Measurements from ENCODE around the gene CCDC187.
A peak's percentile ranks its signal among the peaks of the same experiment; 100 is the strongest.
"Not testable (repeated sequence)": the region's sequence is repeated elsewhere in the genome, so short reads cannot be mapped to it uniquely, and the experiment has no call there.

Gene CCDC187

DNA sequence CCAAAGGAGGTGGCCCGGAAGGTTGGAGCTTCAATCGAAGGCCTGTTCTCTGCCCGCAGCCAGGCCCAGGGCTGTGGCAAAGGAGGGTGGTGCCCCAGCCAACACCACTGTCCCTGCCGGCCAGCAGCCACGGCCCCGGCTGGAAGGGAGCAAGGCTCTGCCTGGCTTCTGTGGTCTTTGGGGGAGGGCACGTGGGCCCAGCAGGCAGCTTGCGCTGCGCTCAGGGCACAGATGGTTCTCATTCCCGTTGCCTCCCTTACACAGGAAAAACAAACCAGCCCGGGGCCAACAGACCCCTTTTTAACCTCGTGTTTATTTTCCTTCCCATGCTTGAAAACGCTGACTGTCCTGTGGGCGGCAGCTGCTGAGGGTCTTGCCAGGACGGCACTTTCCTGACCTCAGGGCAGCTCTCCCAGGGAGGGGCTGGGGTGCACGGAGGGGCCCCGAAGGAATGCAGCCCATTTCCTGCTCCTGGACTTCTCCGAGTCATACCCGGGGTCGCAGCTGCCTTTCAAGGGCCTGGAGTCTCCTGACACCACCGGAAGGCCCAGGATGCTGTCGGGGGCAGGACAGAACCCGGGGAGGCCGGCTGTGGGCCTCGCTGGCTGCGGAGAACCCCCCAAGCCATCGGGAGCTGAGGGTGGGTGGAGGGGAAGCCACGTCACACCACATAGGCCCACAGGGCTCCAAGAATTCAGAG is 22.3 kb upstream of the CCDC187 start:
- Mint-ChIP-seq H3K4me3 (no peak overlapping the region), H3K9me3 (no peaks in the 10 kb centered on the region), H3K4me1 (ENCODE audit: low read depth) (peaks cover 8% of the 10 kb centered on the region), H3K27ac (no peak overlapping the region), H3K36me3 (ENCODE audit: low read depth) (no peaks in the 10 kb centered on the region), H3K27me3 (no peaks in the 10 kb centered on the region)
- DNase-seq, result no peak

- no peaks in the 10 kb centered on the region for H3K36me3 Mint-ChIP-seq (ENCODE audit: low read depth)
- peaks cover 8% of the 10 kb centered on the region for H3K4me1 Mint-ChIP-seq (ENCODE audit: low read depth)
- no peak for DNase-seq
- H3K9me3 Mint-ChIP-seq, result no peaks in the 10 kb centered on the region
- H3K27ac Mint-ChIP-seq, result no peak overlapping the region
- H3K4me3 Mint-ChIP-seq, result no peak overlapping the region
- H3K27me3 Mint-ChIP-seq, result no peaks in the 10 kb centered on the region
Observed at GRCh38 chr9:136325358-136325757, 21.5 kb upstream of the CCDC187 start.

DNA sequence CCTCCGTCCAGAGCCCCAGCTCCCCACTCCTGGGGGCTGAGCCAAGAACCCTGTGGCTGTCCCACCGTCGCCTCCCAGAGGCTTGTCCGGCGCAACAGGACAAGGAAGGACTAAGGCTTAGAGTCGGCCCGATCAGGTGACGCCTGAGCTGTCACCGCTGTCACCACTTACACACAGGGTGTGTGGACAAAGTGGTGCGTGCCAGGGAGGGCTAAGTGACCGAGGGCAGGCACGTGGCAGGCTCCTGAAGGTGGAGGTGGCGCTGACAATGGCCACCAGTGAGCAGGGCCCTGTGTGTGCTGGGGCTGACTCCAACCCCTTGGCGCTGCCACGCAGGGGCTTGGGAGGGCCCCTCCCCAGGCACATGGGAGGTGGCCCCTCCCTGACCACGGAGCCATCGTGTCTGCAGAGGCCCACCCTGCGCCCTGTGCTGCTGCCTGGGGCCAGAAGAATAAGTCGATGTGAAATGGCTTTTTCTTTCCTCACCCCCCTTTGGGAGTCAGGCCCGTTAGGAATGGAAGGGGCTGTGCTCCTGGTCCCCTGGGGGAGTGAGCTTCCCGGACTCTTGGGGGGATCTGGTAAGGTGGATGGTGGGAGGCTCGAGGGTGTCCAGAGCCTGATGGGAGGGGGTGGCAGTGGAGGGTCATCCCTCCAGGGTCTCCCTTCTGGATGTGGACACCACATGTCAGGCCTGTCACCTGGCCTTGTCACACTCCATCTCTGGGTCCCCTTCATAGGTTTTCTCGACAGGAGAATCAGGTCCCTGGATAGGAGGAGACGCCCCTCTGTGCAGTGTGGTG is 20.8 kb upstream of the CCDC187 start:
- no peak for DNase-seq
- H3K4me1 Mint-ChIP-seq (ENCODE audit: low read depth), result peaks cover 8% of the 10 kb centered on the region
- no peak overlapping the region for H3K4me3 Mint-ChIP-seq
- H3K27ac Mint-ChIP-seq, result no peak overlapping the region
- no peaks in the 10 kb centered on the region for H3K36me3 Mint-ChIP-seq (ENCODE audit: low read depth)
- no peaks in the 10 kb centered on the region for H3K27me3 Mint-ChIP-seq
- H3K9me3 Mint-ChIP-seq, result no peaks in the 10 kb centered on the region

- no peak overlapping the region for H3K4me3 Mint-ChIP-seq
- no peaks in the 10 kb centered on the region for H3K36me3 Mint-ChIP-seq (ENCODE audit: low read depth)
- DNase-seq, result no peak
- H3K4me1 Mint-ChIP-seq (ENCODE audit: low read depth), result peaks cover 2% of the 10 kb centered on the region
- H3K9me3 Mint-ChIP-seq, result no peaks in the 10 kb centered on the region
- no peaks in the 10 kb centered on the region for H3K27me3 Mint-ChIP-seq
- no peak overlapping the region for H3K27ac Mint-ChIP-seq
Observed at GRCh38 chr9:136323371-136323789, 19.5 kb upstream of the CCDC187 start.

DNA sequence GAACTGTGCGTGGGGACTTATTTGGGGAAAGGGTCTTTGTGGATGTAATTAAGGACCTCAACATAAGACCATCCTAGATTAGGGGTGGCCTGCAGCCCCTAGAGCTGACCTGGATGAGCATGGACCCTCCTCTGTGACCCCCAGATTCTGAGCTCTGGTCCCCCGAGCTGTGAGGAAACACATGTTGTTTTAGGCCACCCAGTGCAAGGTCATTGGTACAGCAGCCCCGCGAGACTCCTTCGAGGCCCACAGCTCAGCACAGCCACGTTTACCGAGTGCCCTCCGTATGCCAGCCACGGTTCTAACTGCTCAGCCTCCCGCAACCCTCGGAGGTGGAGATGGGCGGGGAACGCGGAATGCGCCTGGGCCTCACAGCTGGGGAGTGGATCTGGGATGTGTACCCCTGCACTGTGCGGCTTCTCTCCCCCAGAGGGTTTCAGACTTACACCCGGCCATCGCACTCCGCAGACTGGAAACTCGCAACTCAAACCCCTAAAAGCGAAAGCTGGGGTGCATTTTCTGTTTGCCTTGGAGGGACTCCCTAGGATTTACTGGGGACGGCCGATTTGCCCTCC is 18.9 kb upstream of the CCDC187 start:
- no peaks in the 10 kb centered on the region for H3K9me3 Mint-ChIP-seq
- H3K4me3 Mint-ChIP-seq, result no peak overlapping the region
- peaks cover 2% of the 10 kb centered on the region for H3K4me1 Mint-ChIP-seq (ENCODE audit: low read depth)
- no peak for DNase-seq
- H3K27ac Mint-ChIP-seq, result no peak overlapping the region
- H3K27me3 Mint-ChIP-seq, result no peaks in the 10 kb centered on the region
- H3K36me3 Mint-ChIP-seq (ENCODE audit: low read depth), result no peaks in the 10 kb centered on the region

GRCh38 chr9:136321561-136321960 is 17.7 kb upstream of the CCDC187 start:
- DNase-seq, result no peak
- H3K27ac Mint-ChIP-seq, result no peak overlapping the region
- H3K4me3 Mint-ChIP-seq, result no peak overlapping the region
- H3K27me3 Mint-ChIP-seq, result no peaks in the 10 kb centered on the region
- no peaks in the 10 kb centered on the region for H3K36me3 Mint-ChIP-seq (ENCODE audit: low read depth)
- H3K9me3 Mint-ChIP-seq, result no peaks in the 10 kb centered on the region
- H3K4me1 Mint-ChIP-seq (ENCODE audit: low read depth), result no peaks in the 10 kb centered on the region

DNA sequence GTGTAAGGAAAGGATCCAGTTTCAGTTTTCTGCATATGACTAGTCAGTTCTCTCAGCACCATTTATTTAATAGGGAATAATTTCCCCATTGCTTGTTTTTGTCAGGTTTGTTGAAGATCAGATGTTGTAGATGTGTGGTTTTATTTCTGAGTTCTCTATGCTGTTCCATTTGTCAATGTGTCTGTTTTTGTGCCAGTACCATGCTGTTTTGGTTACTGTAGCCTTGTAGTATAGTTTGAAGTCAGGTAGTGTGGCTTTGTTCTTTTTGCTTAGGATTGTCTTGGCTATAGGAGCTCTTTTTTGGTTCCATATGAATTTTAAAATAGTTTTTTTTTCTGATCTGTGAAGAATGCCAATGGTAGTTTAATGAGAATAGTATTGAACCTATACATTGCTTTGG is 17.1 kb upstream of the CCDC187 start:
- not testable (repeated sequence) for H3K27ac Mint-ChIP-seq; H3K4me1 Mint-ChIP-seq (ENCODE audit: low read depth); H3K9me3 Mint-ChIP-seq; H3K27me3 Mint-ChIP-seq; H3K36me3 Mint-ChIP-seq (ENCODE audit: low read depth); DNase-seq; H3K4me3 Mint-ChIP-seq

DNA sequence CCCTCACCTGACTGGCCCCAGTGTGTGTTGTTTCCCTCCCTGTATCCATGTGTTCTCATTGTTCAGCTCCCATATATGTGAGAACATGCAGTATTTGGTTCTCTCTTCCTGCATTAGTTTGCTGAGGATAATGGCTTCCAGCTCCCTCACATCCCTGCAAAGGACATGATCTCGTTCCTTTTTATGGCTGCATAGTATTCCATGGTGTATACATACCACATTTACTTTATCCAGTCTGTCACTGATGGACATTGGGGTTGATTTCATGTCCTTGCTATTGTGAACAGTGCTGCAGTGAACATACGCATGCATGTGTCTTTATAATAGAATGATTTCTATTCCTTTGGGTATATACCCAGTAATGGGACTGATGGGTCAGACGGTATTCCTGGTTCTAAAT is 16.1 kb upstream of the CCDC187 start:
- H3K27me3 Mint-ChIP-seq; DNase-seq; H3K36me3 Mint-ChIP-seq (ENCODE audit: low read depth); H3K4me3 Mint-ChIP-seq; H3K4me1 Mint-ChIP-seq (ENCODE audit: low read depth); H3K27ac Mint-ChIP-seq; H3K9me3 Mint-ChIP-seq: not testable (repeated sequence)

- H3K27me3 Mint-ChIP-seq; H3K4me3 Mint-ChIP-seq; H3K36me3 Mint-ChIP-seq (ENCODE audit: low read depth); DNase-seq; H3K27ac Mint-ChIP-seq; H3K4me1 Mint-ChIP-seq (ENCODE audit: low read depth): not testable (repeated sequence)
- H3K9me3 Mint-ChIP-seq, result peaks cover 14% of the 10 kb centered on the region
Observed at GRCh38 chr9:136319244-136319643, 15.3 kb upstream of the CCDC187 start.

DNA sequence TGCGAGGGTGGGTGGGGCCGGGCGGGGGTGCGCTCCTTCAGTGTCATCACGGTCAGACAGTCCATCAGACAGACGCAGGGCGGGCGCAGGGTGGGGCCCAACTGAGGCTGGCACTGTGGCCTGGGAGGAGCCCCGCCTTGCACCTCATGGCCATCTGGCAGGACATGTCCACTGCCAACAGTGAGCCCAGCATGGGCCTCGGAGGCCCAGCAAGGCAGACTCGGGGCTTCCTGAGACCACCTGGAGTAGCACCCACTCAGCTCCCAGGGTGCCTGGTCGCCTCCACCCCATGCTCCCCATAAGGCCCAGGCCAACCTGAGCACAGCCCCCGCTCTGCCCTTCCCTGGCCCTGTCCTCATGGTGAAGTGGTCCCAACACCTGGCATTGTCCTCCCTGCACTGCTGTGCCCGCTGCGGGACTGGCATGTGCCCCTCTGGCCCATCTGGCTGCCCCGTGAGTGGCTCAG is 14.9 kb upstream of the CCDC187 start:
- no peaks in the 10 kb centered on the region for H3K36me3 Mint-ChIP-seq (ENCODE audit: low read depth)
- no peaks in the 10 kb centered on the region for H3K27me3 Mint-ChIP-seq
- no peak overlapping the region for H3K4me3 Mint-ChIP-seq
- H3K4me1 Mint-ChIP-seq (ENCODE audit: low read depth), result no peaks in the 10 kb centered on the region
- no peak overlapping the region for H3K27ac Mint-ChIP-seq
- peaks cover 14% of the 10 kb centered on the region for H3K9me3 Mint-ChIP-seq
- DNase-seq, result no peak

DNA sequence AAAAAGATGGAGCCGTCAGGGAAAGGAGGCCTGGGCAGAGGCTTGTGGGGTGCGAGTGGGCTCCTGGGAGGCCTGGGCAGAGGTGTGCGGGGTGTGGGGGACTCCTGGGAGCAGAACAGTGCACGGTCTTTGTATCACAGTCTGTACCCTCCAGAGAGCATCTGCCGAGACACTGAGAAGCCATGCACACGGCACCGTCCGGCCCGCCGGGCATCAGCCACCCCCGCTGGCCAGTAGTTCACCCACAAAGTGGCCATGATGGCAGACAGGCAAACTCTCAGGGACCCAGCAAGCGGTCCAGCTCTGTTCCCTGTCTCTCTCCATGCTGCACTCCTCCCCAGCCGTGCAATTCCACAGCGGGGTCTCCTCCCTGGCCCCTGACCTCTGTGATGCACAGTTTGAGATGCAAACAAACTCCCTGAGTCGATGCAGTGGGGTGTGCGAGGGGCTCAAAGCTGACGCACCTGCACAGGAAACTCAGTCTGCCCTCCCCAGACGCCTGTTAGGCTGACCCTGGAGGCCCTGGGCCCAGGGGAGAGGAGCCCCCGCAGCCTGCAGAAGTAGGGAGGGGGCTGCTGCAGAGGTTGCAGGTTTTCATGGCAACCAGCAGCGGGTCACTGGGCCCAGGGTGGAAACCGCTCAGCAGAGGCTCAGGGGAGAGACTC is 14.3 kb upstream of the CCDC187 start:
- DNase-seq, result no peak
- no peaks in the 10 kb centered on the region for H3K36me3 Mint-ChIP-seq (ENCODE audit: low read depth)
- H3K9me3 Mint-ChIP-seq, result peaks cover 14% of the 10 kb centered on the region
- H3K27me3 Mint-ChIP-seq, result no peaks in the 10 kb centered on the region
- H3K27ac Mint-ChIP-seq, result no peak overlapping the region
- H3K4me3 Mint-ChIP-seq, result no peak overlapping the region
- no peaks in the 10 kb centered on the region for H3K4me1 Mint-ChIP-seq (ENCODE audit: low read depth)

GRCh38 chr9:136317695-136318094 is 13.8 kb upstream of the CCDC187 start:
- DNase-seq, result no peak
- H3K4me3 Mint-ChIP-seq, result no peak overlapping the region
- H3K9me3 Mint-ChIP-seq, result peaks cover 14% of the 10 kb centered on the region
- H3K27ac Mint-ChIP-seq, result no peak overlapping the region
- H3K4me1 Mint-ChIP-seq (ENCODE audit: low read depth), result no peaks in the 10 kb centered on the region
- no peaks in the 10 kb centered on the region for H3K27me3 Mint-ChIP-seq
- no peaks in the 10 kb centered on the region for H3K36me3 Mint-ChIP-seq (ENCODE audit: low read depth)

DNA sequence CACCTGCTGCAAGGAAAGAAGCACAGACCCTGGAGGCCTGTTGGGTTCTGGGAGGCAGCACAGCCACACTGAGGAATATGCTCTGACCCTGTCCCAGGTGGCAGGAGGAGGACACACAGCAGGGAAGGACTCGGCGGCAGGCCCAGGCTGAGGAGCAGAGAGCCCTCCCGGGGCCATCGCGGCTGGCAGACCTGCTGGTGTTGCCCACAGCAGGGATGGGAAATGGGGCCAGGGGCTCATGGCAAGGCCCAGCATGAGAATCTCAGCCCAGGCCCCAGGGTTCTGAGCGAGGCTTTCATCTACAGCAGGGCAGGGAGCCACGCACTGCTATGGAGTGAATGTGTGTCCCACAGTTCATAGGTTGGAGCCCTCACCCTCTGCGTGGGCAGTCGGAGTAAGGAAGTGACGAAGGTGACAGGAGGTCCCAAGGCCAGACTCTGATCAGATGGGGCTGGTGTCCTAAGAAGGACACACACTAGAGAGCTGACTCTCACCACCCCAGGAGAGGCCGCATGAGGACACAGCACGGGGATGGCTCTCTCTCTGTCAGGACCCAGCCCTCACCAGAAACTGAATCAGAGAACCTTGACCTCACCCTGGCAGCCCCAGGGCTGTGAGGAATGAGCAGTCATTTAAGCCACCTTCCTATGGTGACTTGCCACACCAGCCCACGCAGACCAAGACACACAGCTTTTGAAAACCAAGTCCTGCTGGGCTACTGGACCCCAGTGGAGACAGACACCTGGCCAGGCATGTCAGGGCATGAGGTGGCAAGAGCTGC is 13.2 kb upstream of the CCDC187 start:
- H3K4me1 Mint-ChIP-seq (ENCODE audit: low read depth), result no peaks in the 10 kb centered on the region

GRCh38 chr9:136316271-136316751 is 12.4 kb upstream of the CCDC187 start:
- Mint-ChIP-seq H3K4me1 (ENCODE audit: low read depth) (no peaks in the 10 kb centered on the region), H3K9me3 (peaks cover 14% of the 10 kb centered on the region), H3K27ac (peak overlapping the region; percentile 34), H3K27me3 (no peaks in the 10 kb centered on the region), H3K4me3 (no peak overlapping the region), H3K36me3 (ENCODE audit: low read depth) (no peaks in the 10 kb centered on the region)
- no peak for DNase-seq

More for the DNA sequence above, 13.2 kb upstream of the CCDC187 start:
- no peaks in the 10 kb centered on the region for H3K27me3 Mint-ChIP-seq
- no peaks in the 10 kb centered on the region for H3K36me3 Mint-ChIP-seq (ENCODE audit: low read depth)
- no peak overlapping the region for H3K4me3 Mint-ChIP-seq
- DNase-seq, result no peak
- peaks cover 14% of the 10 kb centered on the region for H3K9me3 Mint-ChIP-seq
- H3K27ac Mint-ChIP-seq, result no peak overlapping the region

All from activated T-cell treated with anti-CD3 and anti-CD28 coated beads, Interleukin-2, amount 50 U/mL, for 24 hours (primary cell).